SK-N-SH treated with all-trans-retinoic acid at 6 μM for 48 hours (cell line): ENCODE data around the gene SUCLA2.
"Not testable (repeated sequence)": the region's sequence is repeated elsewhere in the genome, so short reads cannot be mapped to it uniquely, and the experiment has no call there.

ENCODE experiments used
- RARB ChIP-seq: fragments of 250-450 bp; sonication (Bioruptor Pico); IDR thresholded peaks from 2 replicates; pipeline ENCODE4 v1.8.0; 2021; ENCODE audit warnings: mild to moderate bottlenecking, moderate library complexity
- ZFP30 ChIP-seq: fragments of 450-650 bp; formaldehyde crosslinking; IDR thresholded peaks from 2 replicates; pipeline ENCODE4 v1.5.0; 2022; ENCODE audit warnings: mild to moderate bottlenecking, moderate library complexity

DNA sequence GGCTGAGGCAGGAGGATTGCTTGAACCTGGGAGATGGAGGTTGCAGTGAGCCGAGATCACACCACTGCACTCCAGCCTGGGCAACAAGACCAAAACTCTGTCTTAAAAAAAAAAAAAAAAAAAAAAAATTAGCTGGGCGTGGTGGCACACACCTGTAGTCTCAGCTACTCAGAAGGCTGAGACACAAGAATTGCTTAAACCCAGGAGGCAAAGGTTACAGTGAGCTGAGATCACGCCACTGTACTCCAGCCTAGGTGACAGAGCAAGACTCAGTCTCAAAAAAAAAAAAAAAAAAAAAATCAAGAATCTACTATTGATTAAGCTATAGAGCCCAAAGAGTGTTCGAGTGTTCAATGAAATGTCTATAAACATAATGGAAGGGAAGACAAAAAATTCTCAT lies 55.9 kb downstream of the SUCLA2 start:
- TF ChIP-seq ZFP30 (CRISPR knock-in tag); RARB: not testable (repeated sequence)
